Activated CD4-positive, alpha-beta T cell treated with anti-CD3 and anti-CD28 coated beads for 36 hours (primary cell): ENCODE results near the gene PRKAG3. TPM values are rescaled to one million over a fixed set of nuclear protein-coding genes. Genes with fewer than 3 reads are reported as not detected.

Experiments used
- ATAC-seq: fragments of 200-7000 bp; cut with Tn5 transposase; one replicate; pipeline ENCODE4 v1.10.0; 2021; ENCODE audit warnings: mild to moderate bottlenecking, moderate library complexity
- CTCF ChIA-PET: fragments of 350-600 bp; sonication (Branson Sonifier 250); formaldehyde crosslinking; loops from one replicate; lab custom pipeline; 2021; ENCODE audit warnings: antibody characterized with exemption; lab: Charles Lee
- POLR2A ChIA-PET: fragments of 350-600 bp; sonication (Branson Sonifier 250); formaldehyde crosslinking; loops from one replicate; lab custom pipeline; 2021; ENCODE audit warnings: antibody characterized with exemption, inconsistent platforms; lab: Charles Lee
- DNase-seq: peaks from one replicate; pipeline ENCODE4 v3.0.0-alpha.2; 2020
- H3K27ac Mint-ChIP-seq: one replicate; pipeline ENCODE4 v1.8.0; 2021; ENCODE audit warnings: mixed read lengths
- H3K27me3 Mint-ChIP-seq: one replicate; pipeline ENCODE4 v1.8.0; 2021; ENCODE audit warnings: mixed read lengths
- H3K36me3 Mint-ChIP-seq: one replicate; pipeline ENCODE4 v1.8.0; 2021; ENCODE audit warnings: low read depth, mixed read lengths
- H3K4me1 Mint-ChIP-seq: one replicate; pipeline ENCODE4 v1.8.0; 2021; ENCODE audit warnings: mixed read lengths
- H3K4me3 Mint-ChIP-seq: one replicate; pipeline ENCODE4 v1.8.0; 2021; ENCODE audit warnings: mild to moderate bottlenecking, moderate library complexity, mixed read lengths
- H3K9me3 Mint-ChIP-seq: one replicate; pipeline ENCODE4 v1.8.0; 2021; ENCODE audit warnings: low read depth, mixed read lengths
- intact Hi-C, 2 experiments: fragments of 100-400 bp; cut with DNase I in 1 of 2; cut with micrococcal nuclease in 1 of 2; formaldehyde crosslinking; loops; one replicate each; pipeline versions ENCODE4 v1.14.2 to v1.15.1; 2022 to 2024; cut with DNase I, micrococcal nuclease
- total RNA-seq, 2 experiments: library from RNA; stranded (reverse); gene quantifications; one replicate each; pipeline ENCODE4 v1.2.3, GENCODE V29; 2021

The PRKAG3 gene
- total RNA-seq, 2 experiments from 2014 or later: not detected

- CTCF ChIA-PET: interaction anchor here (0.7 kb wide), 1 partner anchor 840 kb away, joined by 4 read pairs; no protein-coding TSS in a partner anchor
- no peak overlapping the region for H3K27ac Mint-ChIP-seq
- H3K27me3 Mint-ChIP-seq: peaks cover 37% of the 10 kb centered on the region
- POLR2A ChIA-PET: no interaction called here
- no peak overlapping the region for H3K4me3 Mint-ChIP-seq
- H3K36me3 Mint-ChIP-seq: no peaks in the 10 kb centered on the region
- no peak for DNase-seq
- peaks cover 7% of the 10 kb centered on the region for H3K9me3 Mint-ChIP-seq
- ATAC-seq: no peak
- H3K4me1 Mint-ChIP-seq: no peaks in the 10 kb centered on the region
- intact Hi-C loops: no loop called here
Observed at GRCh38 chr2:218839888-218840287, 8.3 kb upstream of the PRKAG3 start.

- CTCF ChIA-PET: interaction anchor here (0.7 to 1.2 kb wide), 2 partner anchors 8 to 840 kb away, joined by 4 read pairs; no protein-coding TSS in a partner anchor
- no peak overlapping the region for H3K27ac Mint-ChIP-seq
- intact Hi-C loops: no loop called here
- no peaks in the 10 kb centered on the region for H3K4me1 Mint-ChIP-seq
- H3K9me3 Mint-ChIP-seq: peaks cover 7% of the 10 kb centered on the region
- H3K27me3 Mint-ChIP-seq: peaks cover 39% of the 10 kb centered on the region
- ATAC-seq (no peak), DNase-seq (no peak)
- H3K4me3 Mint-ChIP-seq: no peak overlapping the region
- POLR2A ChIA-PET: interaction anchor here (0.7 kb wide), 1 partner anchor 240 kb away, joined by 3 read pairs; no protein-coding TSS in a partner anchor
- H3K36me3 Mint-ChIP-seq: no peaks in the 10 kb centered on the region
Observed at GRCh38 chr2:218839430-218839829, 7.8 kb upstream of the PRKAG3 start.

- Mint-ChIP-seq H3K4me1 (no peaks in the 10 kb centered on the region), H3K4me3 (no peak overlapping the region), H3K36me3 (no peaks in the 10 kb centered on the region), H3K27ac (no peak overlapping the region), H3K27me3 (peaks cover 36% of the 10 kb centered on the region), H3K9me3 (peaks cover 7% of the 10 kb centered on the region)
- no peak for DNase-seq
- ATAC-seq: no peak
- ChIA-PET CTCF (interaction anchor here (0.6 to 2.3 kb wide), 6 partner anchors 10 to 322 kb away, joined by 3 to 6 read pairs (median 3); no protein-coding TSS in a partner anchor), POLR2A (no interaction called here)
- intact Hi-C loops: no loop called here
Observed at GRCh38 chr2:218837495-218837894, 5.9 kb upstream of the PRKAG3 start.

- intact Hi-C loops: no loop called here
- ChIA-PET POLR2A (no interaction called here), CTCF (no interaction called here)
- H3K36me3 Mint-ChIP-seq: no peaks in the 10 kb centered on the region
- H3K9me3 Mint-ChIP-seq: peaks cover 7% of the 10 kb centered on the region
- ATAC-seq (no peak), DNase-seq (no peak)
- no peak overlapping the region for H3K4me3 Mint-ChIP-seq
- H3K4me1 Mint-ChIP-seq: no peaks in the 10 kb centered on the region
- no peak overlapping the region for H3K27ac Mint-ChIP-seq
- H3K27me3 Mint-ChIP-seq: peaks cover 39% of the 10 kb centered on the region
Observed at GRCh38 chr2:218834685-218835084, 3.1 kb upstream of the PRKAG3 start.

- Mint-ChIP-seq H3K27me3 (peaks cover 31% of the 10 kb centered on the region), H3K27ac (no peak overlapping the region), H3K4me1 (no peaks in the 10 kb centered on the region), H3K9me3 (peaks cover 7% of the 10 kb centered on the region), H3K36me3 (no peaks in the 10 kb centered on the region), H3K4me3 (no peak overlapping the region)
- ChIA-PET POLR2A (no interaction called here), CTCF (interaction anchor here (1.0 kb wide), 1 partner anchor 19 kb away, joined by 3 read pairs; no protein-coding TSS in a partner anchor)
- DNase-seq (no peak), ATAC-seq (no peak)
- intact Hi-C loops: no loop called here
Observed at GRCh38 chr2:218833023-218833609, 1.5 kb upstream of the PRKAG3 start.

- Mint-ChIP-seq H3K4me1 (no peaks in the 10 kb centered on the region), H3K4me3 (no peak overlapping the region), H3K27me3 (peaks cover 26% of the 10 kb centered on the region), H3K27ac (no peak overlapping the region), H3K36me3 (no peaks in the 10 kb centered on the region), H3K9me3 (peaks cover 5% of the 10 kb centered on the region)
- no peak for ATAC-seq
- ChIA-PET POLR2A (no interaction called here), CTCF (no interaction called here)
- no peak for DNase-seq
- intact Hi-C loops: no loop called here
Observed at GRCh38 chr2:218832520-218832919, 917 bp upstream of the PRKAG3 start.

GRCh38 chr2:218832081-218832480, 478 bp upstream of the PRKAG3 start:
- DNase-seq: no peak
- Mint-ChIP-seq H3K36me3 (no peaks in the 10 kb centered on the region), H3K27me3 (peaks cover 24% of the 10 kb centered on the region), H3K4me3 (no peak overlapping the region), H3K27ac (no peak overlapping the region), H3K4me1 (no peaks in the 10 kb centered on the region), H3K9me3 (peaks cover 2% of the 10 kb centered on the region)
- POLR2A ChIA-PET: no interaction called here
- intact Hi-C loops: no loop called here
- CTCF ChIA-PET: no interaction called here
- ATAC-seq: no peak

- Mint-ChIP-seq H3K36me3 (no peaks in the 10 kb centered on the region), H3K4me3 (no peak overlapping the region), H3K9me3 (no peaks in the 10 kb centered on the region), H3K27ac (no peak overlapping the region), H3K4me1 (no peaks in the 10 kb centered on the region), H3K27me3 (peaks cover 22% of the 10 kb centered on the region)
- intact Hi-C loops: no loop called here
- ChIA-PET CTCF (interaction anchor here (0.9 to 1.4 kb wide), 3 partner anchors 10 to 101 kb away, joined by 3 to 8 read pairs (median 4); no protein-coding TSS in a partner anchor), POLR2A (no interaction called here)
- ATAC-seq (no peak), DNase-seq (no peak)
Observed at GRCh38 chr2:218830526-218831306, 887 bp downstream of the PRKAG3 start.

- ChIA-PET CTCF (interaction anchor here (0.9 to 1.4 kb wide), 3 partner anchors 10 to 152 kb away, joined by 3 to 8 read pairs (median 3); no protein-coding TSS in a partner anchor), POLR2A (no interaction called here)
- Mint-ChIP-seq H3K4me1 (no peaks in the 10 kb centered on the region), H3K4me3 (no peak overlapping the region), H3K27ac (no peak overlapping the region), H3K9me3 (no peaks in the 10 kb centered on the region), H3K36me3 (no peaks in the 10 kb centered on the region), H3K27me3 (peaks cover 22% of the 10 kb centered on the region)
- no peak for DNase-seq
- ATAC-seq: no peak
- intact Hi-C loops: no loop called here
Observed at GRCh38 chr2:218829868-218830451, 1.6 kb downstream of the PRKAG3 start.

- POLR2A ChIA-PET: no interaction called here
- no peaks in the 10 kb centered on the region for H3K4me1 Mint-ChIP-seq
- peaks cover 20% of the 10 kb centered on the region for H3K27me3 Mint-ChIP-seq
- H3K27ac Mint-ChIP-seq: no peak overlapping the region
- no peaks in the 10 kb centered on the region for H3K36me3 Mint-ChIP-seq
- no peaks in the 10 kb centered on the region for H3K9me3 Mint-ChIP-seq
- intact Hi-C loops: no loop called here
- no peak for DNase-seq
- ATAC-seq: no peak
- CTCF ChIA-PET: interaction anchor here (0.5 kb wide), 1 partner anchor 187 kb away, joined by 3 read pairs; no protein-coding TSS in a partner anchor
- H3K4me3 Mint-ChIP-seq: no peak overlapping the region
Observed at GRCh38 chr2:218828477-218828778, 3.2 kb downstream of the PRKAG3 start.

GRCh38 chr2:218827701-218828476, 3.7 kb downstream of the PRKAG3 start:
- ChIA-PET POLR2A (no interaction called here), CTCF (interaction anchor here (0.5 kb wide), 1 partner anchor 187 kb away, joined by 3 read pairs; no protein-coding TSS in a partner anchor)
- Mint-ChIP-seq H3K27ac (no peak overlapping the region), H3K9me3 (no peaks in the 10 kb centered on the region), H3K27me3 (peaks cover 20% of the 10 kb centered on the region), H3K36me3 (no peaks in the 10 kb centered on the region), H3K4me1 (no peaks in the 10 kb centered on the region), H3K4me3 (no peak overlapping the region)
- intact Hi-C loops: no loop called here
- DNase-seq (no peak), ATAC-seq (no peak)
